ENCODE measurements around the gene CFAP99. TPM values are rescaled to one million over a fixed set of nuclear protein-coding genes. Genes with fewer than 3 reads are reported as not detected.

CFAP99 gene
- total RNA-seq, 1 donor from 2014 or later: not detected

DNA sequence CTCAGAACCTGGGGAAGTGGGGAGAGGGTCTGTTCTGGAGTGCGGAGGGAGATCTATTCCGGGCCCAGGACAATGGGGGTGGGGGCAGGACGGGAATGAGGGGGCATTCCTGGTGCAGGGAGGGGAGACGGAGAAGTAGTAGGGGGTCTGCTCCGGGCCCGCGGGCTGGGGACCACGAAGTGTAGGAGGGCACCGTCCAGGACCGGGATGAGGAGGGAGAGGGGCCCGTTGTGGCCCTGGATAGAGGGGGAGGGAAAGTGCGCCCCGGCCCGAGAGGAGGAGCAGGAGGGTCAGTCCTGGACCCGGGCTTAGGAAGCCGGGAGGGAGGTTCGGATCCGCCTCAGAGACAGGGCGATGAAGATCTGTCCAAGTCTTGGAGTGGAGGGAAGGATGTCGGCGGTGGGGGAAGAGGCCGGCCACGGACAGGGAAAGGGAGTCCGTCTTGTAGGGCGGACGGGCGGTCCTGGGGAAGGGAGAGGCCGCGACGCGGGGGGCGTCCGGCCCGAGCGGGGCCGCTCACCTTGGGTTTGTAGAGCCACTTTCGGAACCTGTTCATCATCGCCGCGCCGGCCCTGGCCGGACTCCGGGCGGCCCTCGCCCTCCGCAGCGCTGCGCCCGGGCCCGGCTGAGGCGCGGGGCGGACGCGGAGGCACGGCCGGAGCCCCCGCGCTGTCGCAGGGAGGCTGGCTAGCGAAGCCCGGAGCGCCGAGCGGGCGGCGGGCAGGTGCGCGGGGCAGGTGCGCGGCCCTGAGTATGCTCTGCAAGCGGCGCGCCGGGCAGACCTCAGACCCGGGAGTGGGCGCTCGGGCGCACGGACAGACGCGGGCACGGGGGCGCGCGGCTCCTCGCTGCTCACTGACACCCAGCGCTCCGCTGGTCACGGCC is 748 bp upstream of the CFAP99 start, which contains the start of gene ZFYVE28:
ZFYVE28 (minus strand) TSS at position 881 of the 885 bp plus-strand sequence; CDS start at position 559, 322 bp downstream.
- H3K4me3 Mint-ChIP-seq (ENCODE audit: unreplicated experiment): peak within 1 kb of the TSS; percentile 85
- H3K36me3 Mint-ChIP-seq (ENCODE audit: unreplicated experiment): peaks cover 2% of the 10 kb centered on the region
- DNase-seq (ENCODE audit: extremely low spot score, unreplicated experiment): no peak
- TF ChIP-seq, protein P1, sequence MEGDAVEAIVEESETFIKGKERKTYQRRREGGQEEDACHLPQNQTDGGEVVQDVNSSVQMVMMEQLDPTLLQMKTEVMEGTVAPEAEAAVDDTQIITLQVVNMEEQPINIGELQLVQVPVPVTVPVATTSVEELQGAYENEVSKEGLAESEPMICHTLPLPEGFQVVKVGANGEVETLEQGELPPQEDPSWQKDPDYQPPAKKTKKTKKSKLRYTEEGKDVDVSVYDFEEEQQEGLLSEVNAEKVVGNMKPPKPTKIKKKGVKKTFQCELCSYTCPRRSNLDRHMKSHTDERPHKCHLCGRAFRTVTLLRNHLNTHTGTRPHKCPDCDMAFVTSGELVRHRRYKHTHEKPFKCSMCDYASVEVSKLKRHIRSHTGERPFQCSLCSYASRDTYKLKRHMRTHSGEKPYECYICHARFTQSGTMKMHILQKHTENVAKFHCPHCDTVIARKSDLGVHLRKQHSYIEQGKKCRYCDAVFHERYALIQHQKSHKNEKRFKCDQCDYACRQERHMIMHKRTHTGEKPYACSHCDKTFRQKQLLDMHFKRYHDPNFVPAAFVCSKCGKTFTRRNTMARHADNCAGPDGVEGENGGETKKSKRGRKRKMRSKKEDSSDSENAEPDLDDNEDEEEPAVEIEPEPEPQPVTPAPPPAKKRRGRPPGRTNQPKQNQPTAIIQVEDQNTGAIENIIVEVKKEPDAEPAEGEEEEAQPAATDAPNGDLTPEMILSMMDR (IDR thresholded peaks at IDR 0.05): no peak
- peaks cover 29% of the 10 kb centered on the region for H3K4me1 Mint-ChIP-seq (ENCODE audit: unreplicated experiment)
- peaks cover 63% of the 10 kb centered on the region for H3K27me3 Mint-ChIP-seq (ENCODE audit: unreplicated experiment)
- peak within 1 kb of the TSS; percentile 76 for H3K27ac Mint-ChIP-seq (ENCODE audit: unreplicated experiment)
- no peaks in the 10 kb centered on the region for H3K9me3 Mint-ChIP-seq (ENCODE audit: unreplicated experiment)

DNA sequence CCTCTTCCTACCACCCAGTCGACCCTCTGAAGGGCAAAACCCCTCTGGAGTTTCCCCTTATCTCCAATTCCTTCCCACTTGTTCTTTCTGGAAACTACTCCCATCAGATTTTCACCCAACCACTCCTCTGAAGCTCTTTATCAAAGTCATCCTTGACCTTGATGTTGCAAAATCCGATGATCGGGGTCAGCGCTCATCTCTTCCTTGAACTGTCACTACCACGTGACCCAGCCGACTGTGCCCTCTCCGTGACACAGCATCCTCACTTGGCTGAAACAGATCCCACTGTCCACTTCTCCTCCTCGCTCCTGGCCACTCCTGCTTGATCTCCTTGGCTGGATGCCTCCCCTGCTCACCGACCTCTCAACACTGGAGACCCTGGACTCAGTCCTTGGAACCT is 1.1 kb downstream of the CFAP99 start:
- no peak overlapping the region for H3K27ac Mint-ChIP-seq (ENCODE audit: unreplicated experiment)
- TF ChIP-seq, protein P1 (IDR thresholded peaks at IDR 0.05): no peak
- no peak for DNase-seq (ENCODE audit: extremely low spot score, unreplicated experiment)
- peak overlapping the region; percentile 85 for H3K4me3 Mint-ChIP-seq (ENCODE audit: unreplicated experiment)
- no peaks in the 10 kb centered on the region for H3K9me3 Mint-ChIP-seq (ENCODE audit: unreplicated experiment)
- H3K36me3 Mint-ChIP-seq (ENCODE audit: unreplicated experiment): peaks cover 2% of the 10 kb centered on the region
- H3K4me1 Mint-ChIP-seq (ENCODE audit: unreplicated experiment): peaks cover 18% of the 10 kb centered on the region
- peaks cover 62% of the 10 kb centered on the region for H3K27me3 Mint-ChIP-seq (ENCODE audit: unreplicated experiment)

DNA sequence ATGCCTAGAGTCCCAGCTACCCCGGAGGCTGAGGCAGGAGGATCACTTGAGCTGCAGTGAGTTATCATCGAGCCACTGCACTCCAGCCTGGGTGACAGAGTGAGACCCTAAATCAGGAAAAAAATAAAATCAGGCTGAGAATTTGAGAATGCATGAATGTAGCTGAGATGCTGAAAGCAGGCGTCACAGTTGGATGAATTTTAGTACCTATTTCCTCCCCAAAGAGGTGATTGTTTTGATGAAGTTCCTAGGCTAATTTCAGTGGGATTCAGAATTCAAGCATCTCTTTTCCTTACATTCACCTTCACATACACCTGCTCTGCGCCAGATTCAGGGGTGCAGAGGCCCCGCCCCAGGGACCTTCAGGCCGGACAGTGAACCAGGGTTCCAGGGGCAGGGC is 3.2 kb downstream of the CFAP99 start:
- H3K27ac Mint-ChIP-seq (ENCODE audit: unreplicated experiment): no peak overlapping the region
- no peaks in the 10 kb centered on the region for H3K9me3 Mint-ChIP-seq (ENCODE audit: unreplicated experiment)
- DNase-seq (ENCODE audit: extremely low spot score, unreplicated experiment): no peak
- TF ChIP-seq, protein P1 (IDR thresholded peaks at IDR 0.05): no peak
- peaks cover 47% of the 10 kb centered on the region for H3K27me3 Mint-ChIP-seq (ENCODE audit: unreplicated experiment)
- H3K4me3 Mint-ChIP-seq (ENCODE audit: unreplicated experiment): no peak overlapping the region
- peaks cover 2% of the 10 kb centered on the region for H3K36me3 Mint-ChIP-seq (ENCODE audit: unreplicated experiment)
- H3K4me1 Mint-ChIP-seq (ENCODE audit: unreplicated experiment): peaks cover 12% of the 10 kb centered on the region

DNA sequence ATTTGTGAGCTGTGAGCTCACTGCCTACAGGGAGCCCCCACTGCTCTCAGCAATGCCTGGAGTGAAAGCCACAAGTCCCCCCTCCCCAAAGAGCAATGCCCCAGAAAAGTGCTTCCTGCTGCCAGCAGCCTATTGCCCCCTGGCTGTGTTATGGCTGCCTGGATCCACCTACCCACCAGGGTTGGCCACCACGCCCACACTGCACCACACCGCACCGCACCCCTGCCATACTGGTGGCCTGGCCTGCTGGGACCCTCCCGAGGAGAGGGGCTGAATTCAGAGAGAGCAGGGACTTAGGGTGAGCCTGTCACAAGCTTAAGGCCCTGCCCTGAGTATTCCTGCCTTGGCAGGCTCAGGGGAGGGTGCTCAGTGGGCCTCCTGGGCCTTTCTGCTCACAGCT is 4.3 kb downstream of the CFAP99 start:
- peaks cover 7% of the 10 kb centered on the region for H3K4me1 Mint-ChIP-seq (ENCODE audit: unreplicated experiment)
- peaks cover 40% of the 10 kb centered on the region for H3K27me3 Mint-ChIP-seq (ENCODE audit: unreplicated experiment)
- no peak for DNase-seq (ENCODE audit: extremely low spot score, unreplicated experiment)
- peaks cover 2% of the 10 kb centered on the region for H3K36me3 Mint-ChIP-seq (ENCODE audit: unreplicated experiment)
- H3K27ac Mint-ChIP-seq (ENCODE audit: unreplicated experiment): no peak overlapping the region
- TF ChIP-seq, protein P1 (IDR thresholded peaks at IDR 0.05): no peak
- no peaks in the 10 kb centered on the region for H3K9me3 Mint-ChIP-seq (ENCODE audit: unreplicated experiment)
- H3K4me3 Mint-ChIP-seq (ENCODE audit: unreplicated experiment): no peak overlapping the region

DNA sequence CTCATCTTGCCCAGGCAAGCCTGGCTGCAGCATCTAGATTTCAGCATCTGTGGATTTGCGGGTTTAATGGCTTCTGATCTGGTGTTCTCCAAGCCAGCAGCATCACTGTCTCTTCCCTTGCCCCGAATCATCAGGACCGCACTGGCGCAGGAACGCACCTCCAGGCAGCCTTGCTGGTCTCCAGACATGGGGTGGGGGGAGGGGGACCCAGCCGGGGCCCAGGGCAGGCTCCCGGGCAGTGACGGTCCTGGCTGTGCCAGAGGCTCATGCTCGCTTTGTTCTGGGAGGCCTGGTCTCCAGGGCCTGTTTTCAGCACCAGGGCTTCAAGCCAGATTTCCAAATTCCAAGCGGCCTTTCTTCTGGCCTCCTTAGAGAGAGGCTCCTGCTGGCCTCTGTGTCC is 4.9 kb downstream of the CFAP99 start:
- Mint-ChIP-seq H3K4me3 (ENCODE audit: unreplicated experiment) (no peak overlapping the region), H3K27ac (ENCODE audit: unreplicated experiment) (no peak overlapping the region), H3K9me3 (ENCODE audit: unreplicated experiment) (no peaks in the 10 kb centered on the region), H3K36me3 (ENCODE audit: unreplicated experiment) (peaks cover 2% of the 10 kb centered on the region), H3K27me3 (ENCODE audit: unreplicated experiment) (peaks cover 42% of the 10 kb centered on the region), H3K4me1 (ENCODE audit: unreplicated experiment) (peaks cover 7% of the 10 kb centered on the region)
- DNase-seq (ENCODE audit: extremely low spot score, unreplicated experiment): no peak
- TF ChIP-seq, protein P1 (IDR thresholded peaks at IDR 0.05): no peak

All from osteocyte (in vitro differentiated cells).